SK-N-SH (cell line): ENCODE measurements around the gene BRAT1.

ENCODE experiments used
- MXI1 ChIP-seq: IDR thresholded peaks from 2 replicates; pipeline ENCODE4 v1.6.1; 2012; ENCODE audit warnings: mild to moderate bottlenecking, low read depth, low read length, improper control_type of control experiment
- TF ChIP-seq, protein P1 (sequence below): fragments of 200-600 bp; sonication (generic); IDR thresholded peaks from 2 replicates; pipeline ENCODE4 v1.6.1; 2017; ENCODE audit warnings: antibody characterized with exemption, mild to moderate bottlenecking, moderate library complexity

DNA sequence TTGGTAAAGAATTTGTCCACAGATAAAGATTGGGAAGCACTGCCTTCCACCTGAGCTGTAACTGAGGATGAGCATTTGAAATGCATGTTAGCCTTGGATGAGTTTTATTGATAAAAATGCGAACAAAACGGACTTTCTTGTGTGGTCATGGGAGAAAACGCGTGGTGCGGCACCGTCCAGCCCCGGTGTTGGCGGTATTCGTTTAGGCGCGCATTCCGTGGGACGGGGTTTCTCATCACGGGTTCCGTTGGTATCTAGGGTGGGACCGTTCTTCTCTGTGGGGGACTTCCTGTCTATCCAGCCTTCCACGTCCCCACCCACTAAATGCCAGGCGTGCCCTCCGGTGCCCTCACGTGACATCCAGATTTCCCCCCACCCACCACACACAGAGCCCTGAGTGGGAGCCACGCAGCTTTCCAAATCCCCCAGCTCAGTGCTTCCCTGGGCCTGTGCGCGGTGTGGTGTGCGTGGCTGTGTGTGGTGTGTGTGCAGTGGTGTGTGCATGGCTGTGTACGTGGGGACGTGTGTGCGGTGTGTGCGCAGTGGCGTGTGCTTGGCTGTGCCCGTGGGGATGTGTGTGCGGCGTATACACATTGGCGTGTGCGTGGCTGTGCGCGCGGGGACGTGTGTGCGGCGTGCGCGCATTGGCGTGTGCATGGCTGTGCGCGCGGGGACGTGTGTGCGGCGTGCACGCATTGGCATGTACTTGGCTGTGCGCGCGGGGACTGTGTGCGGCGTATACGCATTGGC lies 21.6 kb upstream of the BRAT1 start:
- TF ChIP-seq MXI1 = no peak
- TF ChIP-seq, protein P1, sequence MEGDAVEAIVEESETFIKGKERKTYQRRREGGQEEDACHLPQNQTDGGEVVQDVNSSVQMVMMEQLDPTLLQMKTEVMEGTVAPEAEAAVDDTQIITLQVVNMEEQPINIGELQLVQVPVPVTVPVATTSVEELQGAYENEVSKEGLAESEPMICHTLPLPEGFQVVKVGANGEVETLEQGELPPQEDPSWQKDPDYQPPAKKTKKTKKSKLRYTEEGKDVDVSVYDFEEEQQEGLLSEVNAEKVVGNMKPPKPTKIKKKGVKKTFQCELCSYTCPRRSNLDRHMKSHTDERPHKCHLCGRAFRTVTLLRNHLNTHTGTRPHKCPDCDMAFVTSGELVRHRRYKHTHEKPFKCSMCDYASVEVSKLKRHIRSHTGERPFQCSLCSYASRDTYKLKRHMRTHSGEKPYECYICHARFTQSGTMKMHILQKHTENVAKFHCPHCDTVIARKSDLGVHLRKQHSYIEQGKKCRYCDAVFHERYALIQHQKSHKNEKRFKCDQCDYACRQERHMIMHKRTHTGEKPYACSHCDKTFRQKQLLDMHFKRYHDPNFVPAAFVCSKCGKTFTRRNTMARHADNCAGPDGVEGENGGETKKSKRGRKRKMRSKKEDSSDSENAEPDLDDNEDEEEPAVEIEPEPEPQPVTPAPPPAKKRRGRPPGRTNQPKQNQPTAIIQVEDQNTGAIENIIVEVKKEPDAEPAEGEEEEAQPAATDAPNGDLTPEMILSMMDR = no peak
